ENCODE measurements around the gene ZNF804A. TPM values are rescaled to one million over a fixed set of nuclear protein-coding genes. Genes with fewer than 3 reads are reported as not detected.

The ZNF804A gene
- total RNA-seq, 2 experiments from 2014 or later, result not detected

- H3K27ac Mint-ChIP-seq, result no peak overlapping the region
- ATAC-seq, result no peak
- intact Hi-C loops (cut with micrococcal nuclease), result no loop called here
- no peak for TF ChIP-seq CTCF (IDR thresholded peaks at IDR 0.05)
- no peaks in the 10 kb centered on the region for H3K36me3 Mint-ChIP-seq (ENCODE audit: low read depth)
- no peak overlapping the region for H3K4me3 Mint-ChIP-seq
- H3K4me1 Mint-ChIP-seq (ENCODE audit: low read depth), result no peaks in the 10 kb centered on the region
- CTCF ChIA-PET, result no interaction called here
- no peaks in the 10 kb centered on the region for H3K27me3 Mint-ChIP-seq
- no peak for DNase-seq
- POLR2A ChIA-PET, result no interaction called here
- peaks cover 1% of the 10 kb centered on the region for H3K9me3 Mint-ChIP-seq
Observed at GRCh38 chr2:184624311-184624710, 26.0 kb downstream of the ZNF804A start.

GRCh38 chr2:184628051-184628450, 29.7 kb downstream of the ZNF804A start:
- H3K4me1 Mint-ChIP-seq (ENCODE audit: low read depth), result no peaks in the 10 kb centered on the region
- H3K27ac Mint-ChIP-seq, result no peak overlapping the region
- DNase-seq (no peak), ATAC-seq (no peak)
- ChIA-PET POLR2A (no interaction called here), CTCF (no interaction called here)
- no peak overlapping the region for H3K4me3 Mint-ChIP-seq
- H3K9me3 Mint-ChIP-seq, result peaks cover 2% of the 10 kb centered on the region
- intact Hi-C loops (cut with micrococcal nuclease), result no loop called here
- no peak for TF ChIP-seq CTCF (IDR thresholded peaks at IDR 0.05)
- no peaks in the 10 kb centered on the region for H3K36me3 Mint-ChIP-seq (ENCODE audit: low read depth)
- H3K27me3 Mint-ChIP-seq, result no peaks in the 10 kb centered on the region

DNA sequence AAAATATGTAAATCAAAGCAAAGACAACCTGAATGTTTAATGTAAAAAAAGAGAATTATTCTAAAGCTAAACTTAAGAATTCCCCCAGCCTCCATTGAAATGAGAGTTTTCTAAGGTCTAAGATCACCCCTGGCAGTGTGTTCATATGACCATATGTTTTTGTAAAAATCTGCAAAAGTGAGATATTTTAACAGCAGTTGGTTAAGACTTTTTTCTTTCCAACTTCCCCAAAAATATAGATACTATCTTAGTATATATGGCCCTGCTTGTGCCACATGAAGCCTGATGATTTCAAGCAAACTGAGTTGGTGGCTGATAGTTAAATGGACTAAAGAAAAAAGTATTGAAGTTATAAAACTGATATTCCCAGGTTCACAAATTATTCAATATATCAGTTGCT, 35.4 kb downstream of the ZNF804A start:
- Mint-ChIP-seq H3K27me3 (no peaks in the 10 kb centered on the region), H3K9me3 (peaks cover 2% of the 10 kb centered on the region), H3K27ac (no peak overlapping the region), H3K36me3 (ENCODE audit: low read depth) (no peaks in the 10 kb centered on the region), H3K4me1 (ENCODE audit: low read depth) (no peaks in the 10 kb centered on the region), H3K4me3 (no peak overlapping the region)
- ChIA-PET POLR2A (no interaction called here), CTCF (no interaction called here)
- ATAC-seq (no peak), DNase-seq (no peak)
- intact Hi-C loops (cut with micrococcal nuclease), result no loop called here
- no peak for TF ChIP-seq CTCF (IDR thresholded peaks at IDR 0.05)

DNA sequence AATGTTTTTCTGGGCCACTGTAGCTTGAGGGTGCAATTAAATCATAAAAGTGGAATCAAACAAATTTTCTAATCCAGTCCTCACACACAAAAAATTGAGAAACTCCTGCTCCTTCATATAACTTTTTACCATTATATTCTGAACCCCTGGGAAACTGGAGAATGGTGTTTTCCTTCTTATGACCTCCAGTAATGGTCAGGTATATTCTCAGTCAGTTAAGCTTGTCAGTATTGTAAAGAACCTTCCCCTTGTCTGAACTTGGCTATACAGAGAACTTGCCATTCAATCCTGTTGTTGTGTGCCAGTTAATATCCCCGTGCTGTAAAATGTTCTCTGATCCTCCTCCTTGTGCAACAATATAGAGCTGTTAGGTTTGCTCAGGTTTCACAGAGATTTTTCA, 39.5 kb downstream of the ZNF804A start:
- no peak for TF ChIP-seq CTCF (IDR thresholded peaks at IDR 0.05)
- intact Hi-C loops (cut with micrococcal nuclease), result no loop called here
- no peak for ATAC-seq
- H3K27me3 Mint-ChIP-seq, result no peaks in the 10 kb centered on the region
- no peaks in the 10 kb centered on the region for H3K4me1 Mint-ChIP-seq (ENCODE audit: low read depth)
- CTCF ChIA-PET, result no interaction called here
- H3K27ac Mint-ChIP-seq, result no peak overlapping the region
- POLR2A ChIA-PET, result no interaction called here
- H3K36me3 Mint-ChIP-seq (ENCODE audit: low read depth), result no peaks in the 10 kb centered on the region
- DNase-seq, result no peak
- H3K4me3 Mint-ChIP-seq, result no peak overlapping the region
- H3K9me3 Mint-ChIP-seq, result peaks cover 1% of the 10 kb centered on the region

DNA sequence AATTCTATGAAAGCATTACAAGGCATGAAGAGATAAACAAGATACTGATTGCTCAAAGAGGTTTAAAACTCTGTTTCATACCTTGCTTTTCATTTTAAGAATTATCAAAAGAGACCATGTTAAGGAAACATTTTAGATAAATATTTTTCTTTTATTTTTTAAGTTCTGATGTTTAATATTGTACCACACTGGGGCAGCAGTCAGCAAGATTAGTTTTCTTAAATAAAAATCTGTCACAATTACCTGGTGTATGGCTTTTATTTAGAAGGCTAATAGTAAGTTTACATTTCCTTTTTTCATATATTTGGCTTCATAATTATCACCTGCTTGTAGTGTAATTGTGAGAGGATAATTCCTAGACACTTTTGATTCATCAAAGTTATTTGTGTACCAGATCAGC, 46.4 kb downstream of the ZNF804A start:
- CTCF ChIA-PET, result no interaction called here

More for the DNA sequence above, 46.4 kb downstream of the ZNF804A start:
- no peak for ATAC-seq
- H3K4me1 Mint-ChIP-seq (ENCODE audit: low read depth), result no peaks in the 10 kb centered on the region
- no peak for TF ChIP-seq CTCF (IDR thresholded peaks at IDR 0.05)
- no peak for DNase-seq
- no peaks in the 10 kb centered on the region for H3K36me3 Mint-ChIP-seq (ENCODE audit: low read depth)
- POLR2A ChIA-PET, result no interaction called here
- no peaks in the 10 kb centered on the region for H3K27me3 Mint-ChIP-seq
- H3K9me3 Mint-ChIP-seq, result peaks cover 3% of the 10 kb centered on the region
- intact Hi-C loops (cut with micrococcal nuclease), result no loop called here
- no peak overlapping the region for H3K4me3 Mint-ChIP-seq
- H3K27ac Mint-ChIP-seq, result no peak overlapping the region
